ENCODE data around the gene RAMP1.

Gene RAMP1

GRCh38 chr2:237917696-237918374 is 58.4 kb downstream of the RAMP1 start:
- no peak for DNase-seq (ENCODE audit: low read depth)

- DNase-seq (ENCODE audit: low read depth), result no peak
Measured at GRCh38 chr2:237919593-237919992, 60.2 kb downstream of the RAMP1 start.

GRCh38 chr2:237920673-237921072 is 61.2 kb downstream of the RAMP1 start:
- no peak for DNase-seq (ENCODE audit: low read depth)

- DNase-seq (ENCODE audit: low read depth), result no peak
Measured at GRCh38 chr2:237921967-237922492, 62.6 kb downstream of the RAMP1 start.

GRCh38 chr2:237922641-237923361 is 63.4 kb downstream of the RAMP1 start:
- no peak for DNase-seq (ENCODE audit: low read depth)

GRCh38 chr2:237923481-237924163 is 64.2 kb downstream of the RAMP1 start:
- peak; percentile 78 for DNase-seq (ENCODE audit: low read depth)

GRCh38 chr2:237924164-237924534 is 64.7 kb downstream of the RAMP1 start:
- DNase-seq (ENCODE audit: low read depth), result no peak

GRCh38 chr2:237927135-237927534 is 67.7 kb downstream of the RAMP1 start:
- no peak for DNase-seq (ENCODE audit: low read depth)

GRCh38 chr2:237927986-237928385 is 68.6 kb downstream of the RAMP1 start:
- DNase-seq (ENCODE audit: low read depth), result peak; percentile 38

- no peak for DNase-seq (ENCODE audit: low read depth)
Measured at GRCh38 chr2:237929979-237930378, 70.6 kb downstream of the RAMP1 start.

- peak; percentile 83 for DNase-seq (ENCODE audit: low read depth)
Measured at GRCh38 chr2:237931205-237931721, 71.8 kb downstream of the RAMP1 start.

- DNase-seq (ENCODE audit: low read depth), result peak; percentile 93
Measured at GRCh38 chr2:237932731-237933131, 73.3 kb downstream of the RAMP1 start.

- DNase-seq (ENCODE audit: low read depth), result no peak
Measured at GRCh38 chr2:237934186-237934585, 74.8 kb downstream of the RAMP1 start.

- no peak for DNase-seq (ENCODE audit: low read depth)
Measured at GRCh38 chr2:237935740-237936452, 76.5 kb downstream of the RAMP1 start.

GRCh38 chr2:237939251-237939650 is 79.8 kb downstream of the RAMP1 start:
- peak; percentile 13 for DNase-seq (ENCODE audit: low read depth)

GRCh38 chr2:237940828-237941227 is 81.4 kb downstream of the RAMP1 start:
- DNase-seq (ENCODE audit: low read depth), result no peak

GRCh38 chr2:237941239-237941638 is 81.8 kb downstream of the RAMP1 start:
- DNase-seq (ENCODE audit: low read depth), result no peak

GRCh38 chr2:237942513-237942899 is 83.1 kb downstream of the RAMP1 start:
- no peak for DNase-seq (ENCODE audit: low read depth)

GRCh38 chr2:237943395-237944094 is 84.1 kb downstream of the RAMP1 start:
- no peak for DNase-seq (ENCODE audit: low read depth)

GRCh38 chr2:237944302-237944701 is 84.9 kb downstream of the RAMP1 start:
- no peak for DNase-seq (ENCODE audit: low read depth)

GRCh38 chr2:237946423-237946822 is 87.0 kb downstream of the RAMP1 start:
- no peak for DNase-seq (ENCODE audit: low read depth)
